HCT116 (cell line): ENCODE results near the gene PAX1.

ENCODE experiments used
- EGR1 ChIP-seq: IDR thresholded peaks from 2 replicates; pipeline ENCODE4 v1.6.1; 2012; ENCODE audit warnings: low read depth
- EZH2 ChIP-seq: fragments of 200-600 bp; sonication (generic); IDR thresholded peaks from 2 replicates; pipeline ENCODE4 v1.6.1; 2017; ENCODE audit warnings: antibody characterized with exemption, mixed run types

DNA sequence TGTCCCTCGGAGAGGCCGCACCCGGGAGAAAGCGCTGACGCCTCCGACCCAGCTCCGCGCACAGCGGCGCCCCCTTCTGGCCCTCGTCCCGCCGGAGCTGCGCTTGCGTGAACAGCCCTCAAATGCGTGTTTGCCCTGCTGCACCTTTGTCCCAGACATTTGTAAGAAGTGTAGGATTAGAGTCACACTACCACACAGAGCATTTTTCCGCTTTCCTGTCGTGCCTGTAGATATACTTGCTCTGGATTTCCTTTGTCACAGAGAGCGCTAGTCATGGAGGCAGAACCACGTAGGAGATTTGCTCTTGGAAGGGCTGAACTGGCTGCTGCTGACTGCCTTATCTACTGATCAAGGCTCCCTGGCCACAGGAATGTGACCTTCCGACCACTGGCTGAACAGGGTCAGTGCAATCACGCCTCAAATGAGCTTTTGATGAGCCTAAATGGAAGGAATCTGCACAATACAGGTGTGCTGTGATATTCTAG, 62.3 kb downstream of the PAX1 start:
- TF ChIP-seq EGR1 (no peak), EZH2 (no peak)
